Thymus (tissue), 11 donors: Measurements from ENCODE around the gene HDAC8. TPM values are rescaled to one million over a fixed set of nuclear protein-coding genes. Genes with fewer than 3 reads are reported as not detected.
"Not testable (repeated sequence)": the region's sequence is repeated elsewhere in the genome, so short reads cannot be mapped to it uniquely, and the experiment has no call there.

Source experiments
- DNase-seq, 9 donors: peaks; one replicate each; pipeline ENCODE4 v3.0.0-alpha.2; 2013; ENCODE audit warnings: low spot score in 9 of 9, low read depth in 6 of 9, missing footprints in 1 of 9
- H3K27ac ChIP-seq, 2 donors: one replicate each; pipeline ENCODE4 v1.5.1; 2013; ENCODE audit warnings: control low read depth in 1 of 2, low read depth in 1 of 2, low read length in 1 of 2, mild to moderate bottlenecking in 1 of 2, moderate library complexity in 1 of 2
- H3K27me3 ChIP-seq, 2 donors: one replicate each; pipeline ENCODE4 v1.5.1; 2013; ENCODE audit warnings: low read length in 1 of 2; ENCODE audit not compliant: control insufficient read depth in 2 of 2, insufficient read depth in 1 of 2
- H3K36me3 ChIP-seq, 2 donors: one replicate each; pipeline ENCODE4 v1.5.1; 2013; ENCODE audit warnings: low read length in 1 of 2, mild to moderate bottlenecking in 1 of 2, moderate library complexity in 1 of 2; ENCODE audit not compliant: control insufficient read depth in 2 of 2, insufficient read depth in 2 of 2
- H3K4me1 ChIP-seq, 2 donors: one replicate each; pipeline ENCODE4 v1.5.1; 2013; ENCODE audit warnings: low read length in 2 of 2; ENCODE audit not compliant: control insufficient read depth in 2 of 2, insufficient read depth in 2 of 2
- H3K4me3 ChIP-seq, 2 donors: one replicate each; pipeline ENCODE4 v1.5.1; 2013; ENCODE audit warnings: low read length in 2 of 2, control low read depth in 1 of 2, mild to moderate bottlenecking in 1 of 2
- H3K9me3 ChIP-seq, 2 donors: one replicate each; pipeline ENCODE4 v1.5.1; 2013; ENCODE audit warnings: low read length in 1 of 2, mild to moderate bottlenecking in 1 of 2; ENCODE audit not compliant: control insufficient read depth in 2 of 2, insufficient read depth in 1 of 2
- WGBS: extraction: QIAGEN DNeasy Blood & Tissue Kit; methylation state at CpG from one replicate; pipeline ENCODE4 v1.1.7; 2013; 5-methylcytosine and 5-hydroxymethylcytosine counted together
- polyA plus RNA-seq: library from polyadenylated mRNA; stranded (reverse); fragments of 200-250 nt; gene quantifications from one replicate; pipeline ENCODE4 v1.2.3, GENCODE V29; 2013
- total RNA-seq: library from RNA; stranded (reverse); fragments of 120-200 nt; gene quantifications from one replicate; pipeline ENCODE4 v1.2.4, GENCODE V29; 2013
- donor health status: healthy.

The HDAC8 gene
- total and polyA plus RNA-seq, 2 donors = 15.4 to 27.1 TPM

GRCh38 chrX:72449034-72449433 lies 123.6 kb downstream of the HDAC8 start:
- H3K4me3 ChIP-seq, H3K27ac ChIP-seq, H3K36me3 ChIP-seq, H3K4me1 ChIP-seq, H3K9me3 ChIP-seq, DNase-seq, H3K27me3 ChIP-seq: not testable (repeated sequence)
- 97% methylated on average over 1 of the region's 1 CpG for WGBS

DNA sequence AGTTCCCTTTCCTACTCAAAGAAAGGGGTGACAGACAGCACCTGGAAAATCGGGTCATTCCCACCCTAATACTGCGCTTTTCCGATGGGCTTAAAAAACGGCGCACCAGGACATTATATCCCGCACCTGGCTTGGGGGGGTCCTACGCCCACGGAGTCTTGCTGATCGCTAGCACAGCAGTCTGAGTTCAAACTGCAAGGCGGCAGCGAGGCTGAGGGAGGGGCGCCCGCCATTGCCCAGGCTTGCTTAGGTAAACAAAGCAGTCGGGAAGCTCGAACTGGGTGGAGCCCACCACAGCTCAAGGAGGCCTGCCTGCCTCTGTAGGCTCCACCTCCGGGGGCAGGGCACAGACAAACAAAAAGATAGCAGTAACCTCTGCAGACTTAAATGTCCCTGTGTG lies 131.9 kb downstream of the HDAC8 start:
- not testable (repeated sequence) for H3K27ac ChIP-seq, H3K9me3 ChIP-seq, DNase-seq, H3K4me3 ChIP-seq, H3K4me1 ChIP-seq, H3K36me3 ChIP-seq, H3K27me3 ChIP-seq
- 96% methylated on average over 16 of the region's 16 CpGs for WGBS

DNA sequence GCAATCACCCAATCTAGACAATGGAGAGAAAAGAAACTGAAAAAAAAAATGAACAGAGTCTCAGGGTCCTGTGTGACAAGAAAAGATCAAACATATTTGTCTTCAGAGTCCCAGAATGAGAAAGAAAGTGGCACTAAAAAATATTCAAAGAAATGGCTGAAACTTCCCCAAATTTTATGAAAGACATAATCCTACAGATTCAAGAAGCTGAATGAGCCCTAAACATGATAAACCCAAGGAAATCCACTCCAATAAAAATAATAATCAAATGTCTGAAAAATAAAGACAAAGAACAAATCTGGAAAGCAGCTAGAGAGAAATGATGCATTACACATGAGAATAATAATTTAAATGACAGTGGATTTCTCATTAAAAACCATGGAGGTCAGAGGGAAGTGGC lies 136.6 kb downstream of the HDAC8 start:
- H3K4me3 ChIP-seq = no peak overlapping the region
- no peaks in the 10 kb centered on the region for H3K27me3 ChIP-seq
- no peaks in the 10 kb centered on the region for H3K4me1 ChIP-seq
- DNase-seq = no peak
- H3K9me3 ChIP-seq = peaks cover 0 to 3% of the 10 kb centered on the region in 2 donors
- no peak overlapping the region for H3K27ac ChIP-seq
- H3K36me3 ChIP-seq = no peaks in the 10 kb centered on the region

DNA sequence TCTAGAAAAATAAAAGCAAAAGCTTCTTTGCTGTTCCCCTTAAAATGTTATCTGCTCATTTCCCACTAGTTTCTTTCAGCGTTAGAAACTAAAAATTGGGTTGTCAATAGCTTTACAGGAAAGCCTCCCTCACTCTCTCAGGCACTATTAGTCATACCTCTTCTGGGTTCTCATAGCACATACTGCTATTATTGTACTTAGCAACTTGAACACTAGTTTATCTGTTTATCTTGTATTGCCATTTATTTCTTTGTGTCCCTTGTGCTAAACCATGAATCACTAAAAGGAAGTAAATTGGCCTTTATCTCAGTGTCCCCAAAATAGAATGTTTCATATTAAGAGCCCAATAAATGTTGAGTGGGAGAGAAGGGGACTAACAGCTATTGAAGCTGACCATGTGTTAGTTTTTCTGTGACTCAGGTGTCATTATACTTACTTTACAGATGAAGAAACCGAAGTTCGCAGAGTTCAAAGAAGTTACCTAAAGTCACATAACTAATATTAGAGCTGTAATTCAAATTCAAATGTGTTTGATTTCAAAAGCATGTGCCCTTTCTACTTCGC lies 142.2 kb downstream of the HDAC8 start:
- no peaks in the 10 kb centered on the region for H3K4me1 ChIP-seq
- DNase-seq = no peak
- over 99% methylated on average over 4 of the region's 4 CpGs for WGBS
- H3K4me3 ChIP-seq = no peak overlapping the region
- H3K27me3 ChIP-seq = no peaks in the 10 kb centered on the region
- no peaks in the 10 kb centered on the region for H3K9me3 ChIP-seq
- no peaks in the 10 kb centered on the region for H3K36me3 ChIP-seq
- H3K27ac ChIP-seq = no peak overlapping the region

GRCh38 chrX:72421797-72422196 lies 150.8 kb downstream of the HDAC8 start:
- no peaks in the 10 kb centered on the region for H3K9me3 ChIP-seq
- DNase-seq = no peak

DNA sequence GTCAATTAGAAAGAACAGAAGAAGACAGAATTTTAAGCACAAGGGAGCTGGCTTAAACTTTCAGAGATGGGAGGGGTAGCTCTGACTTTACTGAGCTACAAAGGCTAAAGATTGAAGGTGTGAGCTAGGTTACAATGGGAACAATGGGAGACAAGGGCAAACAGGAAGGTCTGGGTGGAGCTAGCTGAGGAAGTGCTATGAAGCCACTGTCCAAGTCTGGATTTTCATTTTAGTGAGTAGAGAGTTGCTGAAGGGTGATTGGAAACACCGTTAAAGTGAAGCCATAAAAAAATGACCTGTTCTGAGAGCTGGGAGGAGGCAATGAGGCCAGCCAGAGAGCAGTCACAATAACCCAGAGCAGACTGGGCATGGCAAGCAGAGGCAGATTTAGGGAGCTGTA lies 162.7 kb downstream of the HDAC8 start:
- no peaks in the 10 kb centered on the region for H3K4me1 ChIP-seq
- no peak for DNase-seq
- no peaks in the 10 kb centered on the region for H3K9me3 ChIP-seq
- WGBS = 86% methylated on average over 1 of the region's 1 CpG
- H3K27ac ChIP-seq = no peak overlapping the region
- no peaks in the 10 kb centered on the region for H3K36me3 ChIP-seq
- H3K27me3 ChIP-seq = no peaks in the 10 kb centered on the region
- no peak overlapping the region for H3K4me3 ChIP-seq

More at GRCh38 chrX:72421797-72422196, 150.8 kb downstream of the HDAC8 start:
- H3K36me3 ChIP-seq = no peaks in the 10 kb centered on the region
- no peak overlapping the region for H3K27ac ChIP-seq
- H3K27me3 ChIP-seq = no peaks in the 10 kb centered on the region
- H3K4me3 ChIP-seq = no peak overlapping the region
- no peaks in the 10 kb centered on the region for H3K4me1 ChIP-seq

DNA sequence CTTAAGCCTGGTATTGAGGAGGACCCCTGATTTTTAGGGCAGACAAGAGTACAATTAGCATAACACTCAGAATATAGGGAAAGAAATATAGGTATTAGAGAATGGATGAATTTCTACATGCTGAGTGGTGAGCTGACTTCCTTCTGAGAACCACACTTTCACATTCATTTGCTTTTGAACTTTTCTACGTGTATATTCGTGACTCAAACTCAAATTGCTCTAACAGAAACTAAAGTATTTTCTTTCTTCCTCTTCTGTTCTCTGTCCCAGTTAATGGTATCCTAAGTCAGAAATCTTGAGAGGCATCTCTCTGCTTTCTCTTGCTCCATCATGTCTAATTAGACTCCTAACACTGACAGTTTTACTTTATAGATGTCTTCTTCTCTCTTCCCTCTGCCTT lies 163.8 kb downstream of the HDAC8 start:
- Histone ChIP-seq H3K27ac (no peak overlapping the region), H3K36me3 (no peaks in the 10 kb centered on the region), H3K9me3 (no peaks in the 10 kb centered on the region), H3K27me3 (no peaks in the 10 kb centered on the region), H3K4me3 (no peak overlapping the region), H3K4me1 (no peaks in the 10 kb centered on the region)
- WGBS = 97% methylated on average over 2 of the region's 2 CpGs
- no peak for DNase-seq

DNA sequence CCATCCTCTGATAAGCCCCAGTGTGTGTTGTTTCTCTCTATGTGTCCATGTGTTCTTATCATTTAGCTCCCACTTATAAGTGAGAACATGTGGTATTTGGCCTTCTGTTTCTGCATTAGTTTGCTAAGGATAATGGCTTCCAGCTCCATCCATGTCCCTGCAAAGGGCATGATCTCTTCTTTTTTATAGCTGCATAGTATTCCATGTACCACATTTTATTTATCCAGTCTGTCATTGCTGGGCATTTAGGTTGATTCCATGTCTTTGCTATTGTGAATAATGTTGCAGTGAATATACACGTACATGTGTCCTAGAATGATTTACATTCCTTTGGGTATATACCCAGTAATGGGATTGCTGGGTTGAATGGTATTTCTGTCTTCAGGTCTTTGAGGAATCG lies 167.5 kb downstream of the HDAC8 start:
- not testable (repeated sequence) for H3K36me3 ChIP-seq, DNase-seq, H3K9me3 ChIP-seq, H3K27ac ChIP-seq, H3K4me1 ChIP-seq, H3K27me3 ChIP-seq, H3K4me3 ChIP-seq
- WGBS = 99% methylated on average over 2 of the region's 2 CpGs

DNA sequence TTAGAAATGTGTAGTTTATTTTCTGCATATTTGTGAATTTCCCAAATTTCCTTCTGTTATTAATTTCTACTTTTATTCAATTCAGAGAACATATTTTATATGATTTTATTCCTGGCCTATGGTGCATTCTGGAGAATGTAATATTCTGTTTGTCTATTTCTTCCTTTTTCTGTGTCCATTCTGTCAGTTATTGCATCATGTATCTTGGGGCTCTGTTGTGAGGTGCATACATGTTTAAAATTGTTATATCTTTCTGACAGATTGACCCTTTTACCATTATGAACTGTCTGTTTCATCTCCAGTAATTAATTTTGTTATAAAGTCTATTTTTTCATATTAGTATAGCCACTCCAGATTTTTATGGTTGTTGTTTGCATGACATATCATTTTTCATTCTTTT lies 170.0 kb downstream of the HDAC8 start:
- Histone ChIP-seq H3K4me1 (no peaks in the 10 kb centered on the region), H3K4me3 (no peak overlapping the region), H3K27ac (no peak overlapping the region), H3K9me3 (no peaks in the 10 kb centered on the region), H3K27me3 (no peaks in the 10 kb centered on the region), H3K36me3 (no peaks in the 10 kb centered on the region)
- no peak for DNase-seq

- Histone ChIP-seq H3K36me3 (no peaks in the 10 kb centered on the region), H3K9me3 (no peaks in the 10 kb centered on the region), H3K4me1 (no peaks in the 10 kb centered on the region), H3K27ac (no peak overlapping the region), H3K27me3 (no peaks in the 10 kb centered on the region), H3K4me3 (no peak overlapping the region)
- DNase-seq = no peak
Measured at GRCh38 chrX:72399816-72400215, 172.8 kb downstream of the HDAC8 start.
